SKM-1 (cell line): Measurements from ENCODE around the gene EXOSC6.
"Not testable (repeated sequence)": the region's sequence is repeated elsewhere in the genome, so short reads cannot be mapped to it uniquely, and the experiment has no call there.

ENCODE experiments used
- DNase-seq: peaks from one replicate; lab custom pipeline; 2025; ENCODE audit not compliant: unreplicated experiment; lab: John Stamatoyannopoulos, UW

The EXOSC6 gene

GRCh38 chr16:70255574-70255973 is 3.8 kb upstream of the EXOSC6 start:
- DNase-seq, result no peak

- no peak for DNase-seq
Observed at GRCh38 chr16:70254965-70255286, 3.2 kb upstream of the EXOSC6 start.

- DNase-seq, result no peak
Observed at GRCh38 chr16:70254180-70254964, 2.6 kb upstream of the EXOSC6 start.

GRCh38 chr16:70253291-70254106 is 1.8 kb upstream of the EXOSC6 start:
- no peak for DNase-seq

- no peak for DNase-seq
Observed at GRCh38 chr16:70252355-70252988, 732 bp upstream of the EXOSC6 start.

- peak; percentile 15 for DNase-seq
Observed at GRCh38 chr16:70250748-70251628, 752 bp downstream of the EXOSC6 start.

- not testable (repeated sequence) for DNase-seq
Observed at GRCh38 chr16:70249697-70250096, 2.0 kb downstream of the EXOSC6 start.

GRCh38 chr16:70238773-70239172 is 13.0 kb downstream of the EXOSC6 start:
- not testable (repeated sequence) for DNase-seq

GRCh38 chr16:70231831-70232230 is 19.9 kb downstream of the EXOSC6 start:
- not testable (repeated sequence) for DNase-seq

GRCh38 chr16:70226024-70226423 is 25.7 kb downstream of the EXOSC6 start:
- DNase-seq, result not testable (repeated sequence)

GRCh38 chr16:70225430-70225829 is 26.3 kb downstream of the EXOSC6 start:
- DNase-seq, result not testable (repeated sequence)

GRCh38 chr16:70224645-70225044 is 27.1 kb downstream of the EXOSC6 start:
- not testable (repeated sequence) for DNase-seq

- not testable (repeated sequence) for DNase-seq
Observed at GRCh38 chr16:70223971-70224513, 27.7 kb downstream of the EXOSC6 start.

GRCh38 chr16:70223216-70223615 is 28.5 kb downstream of the EXOSC6 start:
- not testable (repeated sequence) for DNase-seq

- not testable (repeated sequence) for DNase-seq
Observed at GRCh38 chr16:70222574-70222973, 29.2 kb downstream of the EXOSC6 start.

- not testable (repeated sequence) for DNase-seq
Observed at GRCh38 chr16:70218586-70218985, 33.2 kb downstream of the EXOSC6 start.

GRCh38 chr16:70206382-70206781 is 45.4 kb downstream of the EXOSC6 start:
- DNase-seq, result not testable (repeated sequence)

- DNase-seq, result not testable (repeated sequence)
Observed at GRCh38 chr16:70204668-70205405, 46.9 kb downstream of the EXOSC6 start.

GRCh38 chr16:70204010-70204409 is 47.7 kb downstream of the EXOSC6 start:
- not testable (repeated sequence) for DNase-seq

- DNase-seq, result not testable (repeated sequence)
Observed at GRCh38 chr16:70203508-70203907, 48.2 kb downstream of the EXOSC6 start.
